HepG2 (cell line): Measurements from ENCODE around the gene RAD23A. TPM values are rescaled to one million over a fixed set of nuclear protein-coding genes. Genes with fewer than 3 reads are reported as not detected.

Experiments
- ARID2 ChIP-seq: sonication (generic); formaldehyde crosslinking; IDR thresholded peaks from 2 replicates; pipeline ENCODE4 v1.8.1; 2022; ENCODE audit warnings: mild to moderate bottlenecking, missing genetic modification reagents, borderline replicate concordance
- CTCF ChIP-seq: sonication (generic); formaldehyde crosslinking; IDR thresholded peaks from 2 replicates; pipeline ENCODE4 v1.5.0; 2020; ENCODE audit warnings: mild to moderate bottlenecking, missing genetic modification reagents, moderate library complexity
- ELF3 ChIP-seq: IDR thresholded peaks from 2 replicates; pipeline ENCODE4 v1.6.1; 2016; ENCODE audit warnings: missing genetic modification reagents, missing compliant biosample characterization
- HMGXB3 ChIP-seq: sonication (generic); formaldehyde crosslinking; IDR thresholded peaks from 2 replicates; pipeline ENCODE4 v1.4.0; 2020; ENCODE audit warnings: missing genetic modification reagents, borderline replicate concordance
- HNF4G ChIP-seq, 2 experiments: sonication (generic) in 1 of 2; formaldehyde crosslinking in 1 of 2; IDR thresholded peaks; 2 replicates each; pipeline versions ENCODE4 v1.4.0 to v1.6.1; 2011 to 2020; ENCODE audit warnings: borderline replicate concordance in 2 of 2, low read depth in 2 of 2, mild to moderate bottlenecking in 2 of 2, low read length in 1 of 2, missing genetic modification reagents in 1 of 2, moderate library complexity in 1 of 2
- MYC ChIP-seq: sonication (generic); formaldehyde crosslinking; IDR thresholded peaks from 2 replicates; pipeline ENCODE4 v1.9.0; 2021; ENCODE audit warnings: missing genetic modification reagents, borderline replicate concordance
- NFATC3 ChIP-seq: sonication (generic); formaldehyde crosslinking; IDR thresholded peaks from 2 replicates; pipeline ENCODE4 v1.5.1; 2020; ENCODE audit warnings: mild to moderate bottlenecking, missing genetic modification reagents
- POLR2AphosphoS2 ChIP-seq: IDR thresholded peaks from 2 replicates; pipeline ENCODE4 v1.6.1; 2011; ENCODE audit warnings: low read depth, low read length, improper control_type of control experiment
- SALL2 ChIP-seq: sonication (generic); formaldehyde crosslinking; IDR thresholded peaks from 2 replicates; pipeline ENCODE4 v1.8.1; 2023; ENCODE audit warnings: mild to moderate bottlenecking, missing genetic modification reagents, inconsistent platforms
- TARDBP ChIP-seq: sonication (generic); formaldehyde crosslinking; IDR thresholded peaks from 2 replicates; pipeline ENCODE4 v1.8.0; 2022; ENCODE audit warnings: mild to moderate bottlenecking, missing genetic modification reagents
- XBP1 ChIP-seq: sonication (generic); formaldehyde crosslinking; IDR thresholded peaks from 2 replicates; pipeline ENCODE4 v1.5.0; 2020; ENCODE audit warnings: missing genetic modification reagents
- YEATS4 ChIP-seq: sonication (generic); formaldehyde crosslinking; IDR thresholded peaks from 2 replicates; pipeline ENCODE4 v1.4.0; 2020; ENCODE audit warnings: missing genetic modification reagents, borderline replicate concordance
- ZNF572 ChIP-seq: sonication (generic); formaldehyde crosslinking; IDR thresholded peaks from 2 replicates; pipeline ENCODE4 v1.5.1; 2020; ENCODE audit warnings: mild to moderate bottlenecking, missing genetic modification reagents
- ZNF597 ChIP-seq: sonication (generic); formaldehyde crosslinking; IDR thresholded peaks from 2 replicates; pipeline ENCODE4 v1.5.0; 2020; ENCODE audit warnings: missing genetic modification reagents
- ZNF768 ChIP-seq: sonication (generic); formaldehyde crosslinking; IDR thresholded peaks from 2 replicates; pipeline ENCODE4 v1.4.0; 2020; ENCODE audit warnings: missing genetic modification reagents
- ZNF776 ChIP-seq: sonication (generic); formaldehyde crosslinking; IDR thresholded peaks from 2 replicates; pipeline ENCODE4 v1.4.0; 2020; ENCODE audit warnings: mild to moderate bottlenecking, missing genetic modification reagents
- ZNF782 ChIP-seq: sonication (generic); formaldehyde crosslinking; IDR thresholded peaks from 2 replicates; pipeline ENCODE4 v1.4.0; 2020; ENCODE audit warnings: missing genetic modification reagents, mild to moderate bottlenecking, borderline replicate concordance
- polyA plus RNA-seq, 8 experiments: library from polyadenylated mRNA; depleted of rRNA in 3 of 8; stranded (reverse) in 7 of 8; unstranded in 1 of 8; fragments of >200 nt; fragmentation: Illumina TruSeq in 4 of 8; extraction: Trizol in 4 of 8; gene quantifications; 2 replicates each; pipeline versions ENCODE4 v1.2.1 to v1.2.3, GENCODE V29; 2011 to 2016; ENCODE audit warnings: low read depth in 4 of 8, missing spikeins in 1 of 8, mixed read lengths in 1 of 8; ENCODE audit not compliant: insufficient read depth in 1 of 8
- total RNA-seq, 5 experiments: library from RNA; depleted of rRNA; stranded (reverse); fragments of >200 nt; fragmentation: Illumina TruSeq; extraction: Trizol; gene quantifications; 2 replicates each; pipeline ENCODE4 v1.2.3, GENCODE V29; 2016; ENCODE audit warnings: low read depth in 1 of 5

Gene RAD23A
- total and polyA plus RNA-seq, 2 of the 13 experiments (the other 11 are each of a cell fraction or from before 2014, with no cell fraction given): 42.5 to 54.2 TPM

GRCh38 chr19:12995596-12996405, 50.1 kb downstream of the RAD23A start (continued):
- TF ChIP-seq HNF4G (IDR thresholded peaks at IDR 0.05; ENCODE audit: borderline replicate concordance, low read depth, low read length) (no peak), HNF4G (CRISPR knock-in tag; IDR thresholded peaks at IDR 0.05; ENCODE audit: borderline replicate concordance, low read depth) (no peak), MYC (CRISPR knock-in tag) (peak; percentile 43; the same call in 1 of the 2 replicates), ZNF572 (no peak), SALL2 (CRISPR knock-in tag) (no peak), TARDBP (CRISPR knock-in tag) (no peak), ARID2 (CRISPR knock-in tag) (no peak), ELF3 (CRISPR knock-in tag) (no peak), POLR2AphosphoS2 (no peak), ZNF768 (CRISPR knock-in tag) (peak; percentile 13; the same call in 1 of the 2 replicates), CTCF (CRISPR knock-in tag) (peak; percentile 22; the same call in 1 of the 2 replicates), ZNF782 (no peak), NFATC3 (no peak), HMGXB3 (CRISPR knock-in tag) (no peak), ZNF776 (CRISPR knock-in tag) (no peak), XBP1 (CRISPR knock-in tag) (no peak), ZNF597 (no peak), YEATS4 (peak; percentile 49; the same call in 1 of the 2 replicates)
